HEK293T (cell line): ENCODE data around the gene MRPS35.

Experiments
- BHLHE40 ChIP-seq: fragments of 450-650 bp; IDR thresholded peaks from 2 replicates; pipeline ENCODE4 v1.6.1; 2016; ENCODE audit warnings: mild to moderate bottlenecking, moderate library complexity, borderline replicate concordance
- CTBP1 ChIP-seq: fragments of 450-650 bp; IDR thresholded peaks from 2 replicates; pipeline ENCODE4 v1.6.1; 2016; ENCODE audit warnings: borderline replicate concordance
- FOXA1 ChIP-seq: fragments of 450-650 bp; IDR thresholded peaks from 2 replicates; pipeline ENCODE4 v1.6.1; 2016; ENCODE audit warnings: mild to moderate bottlenecking
- FOXM1 ChIP-seq: fragments of 450-650 bp; IDR thresholded peaks from 2 replicates; pipeline ENCODE4 v1.6.1; 2017; ENCODE audit warnings: mild to moderate bottlenecking, borderline replicate concordance
- HDGF ChIP-seq: fragments of 450-650 bp; IDR thresholded peaks from 2 replicates; pipeline ENCODE4 v1.6.1; 2017; ENCODE audit warnings: antibody characterized with exemption, borderline replicate concordance
- SP1 ChIP-seq: fragments of 450-650 bp; IDR thresholded peaks from 2 replicates; pipeline ENCODE4 v1.6.1; 2017
- SUZ12 ChIP-seq: fragments of 450-650 bp; IDR thresholded peaks from 2 replicates; pipeline ENCODE4 v1.6.1; 2016; ENCODE audit warnings: mild to moderate bottlenecking
- TARDBP ChIP-seq: fragments of 450-650 bp; IDR thresholded peaks from 2 replicates; pipeline ENCODE4 v1.6.1; 2016

- TF ChIP-seq CTBP1 (no peak), FOXM1 (no peak), SP1 (no peak), TARDBP (no peak), BHLHE40 (no peak), HDGF (no peak), SUZ12 (no peak), FOXA1 (no peak)
Observed at GRCh38 chr12:27693403-27693802, 17.2 kb upstream of the MRPS35 start.
